K562 (cell line): Measurements from ENCODE around the gene CIAO2A. TPM values are rescaled to one million over a fixed set of nuclear protein-coding genes. Genes with fewer than 3 reads are reported as not detected.

Source experiments
- BRF1 ChIP-seq: IDR thresholded peaks from 3 replicates; pipeline ENCODE4 v1.6.1; 2011; ENCODE audit warnings: borderline replicate concordance, mild to moderate bottlenecking; ENCODE audit not compliant: insufficient read length; ENCODE audit errors: extremely low read depth
- CBX1 ChIP-seq: sonication (generic); IDR thresholded peaks from 2 replicates; pipeline ENCODE4 v1.6.1; 2016; ENCODE audit warnings: antibody characterized with exemption, low read depth, mild to moderate bottlenecking
- CEBPZ ChIP-seq: fragments of 150-350 bp; IDR thresholded peaks from 2 replicates; pipeline ENCODE4 v1.6.1; 2014; ENCODE audit warnings: low read depth, mild to moderate bottlenecking, low read length, borderline replicate concordance
- GTF2B ChIP-seq: IDR thresholded peaks from 2 replicates; pipeline ENCODE4 v1.6.1; 2011; ENCODE audit not compliant: insufficient read length; ENCODE audit errors: extremely low read depth
- HMGXB4 ChIP-seq: sonication (generic); formaldehyde crosslinking; IDR thresholded peaks from 2 replicates; pipeline ENCODE4 v1.8.1; 2023; ENCODE audit warnings: mild to moderate bottlenecking, missing genetic modification reagents
- HSF4 ChIP-seq: fragments of 250-450 bp; sonication (Bioruptor Pico); IDR thresholded peaks from 2 replicates; pipeline ENCODE4 v2.1.2; 2022; ENCODE audit warnings: mild to moderate bottlenecking, moderate library complexity, borderline replicate concordance
- KAT8 ChIP-seq: fragments of 450-650 bp; IDR thresholded peaks from 2 replicates; pipeline ENCODE4 v1.6.1; 2016; ENCODE audit warnings: low read depth, mild to moderate bottlenecking
- polyA plus RNA-seq, 8 experiments: library from polyadenylated mRNA; depleted of rRNA in 4 of 8; stranded (reverse) in 5 of 8; unstranded in 3 of 8; fragments of >200 nt; fragmentation: Nextera tagmentation in 2 of 8; fragmentation: Illumina TruSeq in 1 of 8; extraction: Ambion mirVana in 2 of 8; extraction: Trizol in 1 of 8; gene quantifications; 2 replicates each; pipeline versions ENCODE4 v1.2.1 to v1.2.3, GENCODE V29; 2011 to 2014; ENCODE audit warnings: inconsistent platforms in 1 of 8, missing spikeins in 1 of 8
- total RNA-seq, 7 experiments: library from RNA; depleted of rRNA in 6 of 7; stranded (reverse); fragments of >200 nt in 6 of 7; fragmentation: Illumina TruSeq in 2 of 7; extraction: Trizol in 2 of 7; gene quantifications; 2 replicates each; pipeline versions ENCODE4 v1.2.1 to v1.2.3, GENCODE V29; 2011 to 2021; ENCODE audit warnings: low replicate concordance in 1 of 7

Gene CIAO2A
- total and polyA plus RNA-seq, 9 of the 15 experiments (the other 6 are each of a cell fraction or from before 2014, with no cell fraction given): 161 to 429 (median 313) TPM

GRCh38 chr15:64095795-64096667 lies 2.4 kb upstream of the CIAO2A start, which contains the start of gene SNX1 (continued):
- peak; percentile 87; the same call in 1 of the 2 replicates for TF ChIP-seq HMGXB4 (CRISPR knock-in tag)
- peak; percentile 55; the same call in 1 of the 2 replicates for TF ChIP-seq CBX1
- TF ChIP-seq HSF4: no peak
- TF ChIP-seq CEBPZ: no peak
- TF ChIP-seq GTF2B: no peak
- no peak for TF ChIP-seq BRF1
- TF ChIP-seq KAT8: no peak
- TF ChIP-seq, all 486 proteins: peak for 188
